ENCODE data around the gene EMP1. TPM values are rescaled to one million over a fixed set of nuclear protein-coding genes. Genes with fewer than 3 reads are reported as not detected.

The EMP1 gene
- total and polyA plus RNA-seq, 9 donors: 21.3 to 116 (median 64.1) TPM

DNA sequence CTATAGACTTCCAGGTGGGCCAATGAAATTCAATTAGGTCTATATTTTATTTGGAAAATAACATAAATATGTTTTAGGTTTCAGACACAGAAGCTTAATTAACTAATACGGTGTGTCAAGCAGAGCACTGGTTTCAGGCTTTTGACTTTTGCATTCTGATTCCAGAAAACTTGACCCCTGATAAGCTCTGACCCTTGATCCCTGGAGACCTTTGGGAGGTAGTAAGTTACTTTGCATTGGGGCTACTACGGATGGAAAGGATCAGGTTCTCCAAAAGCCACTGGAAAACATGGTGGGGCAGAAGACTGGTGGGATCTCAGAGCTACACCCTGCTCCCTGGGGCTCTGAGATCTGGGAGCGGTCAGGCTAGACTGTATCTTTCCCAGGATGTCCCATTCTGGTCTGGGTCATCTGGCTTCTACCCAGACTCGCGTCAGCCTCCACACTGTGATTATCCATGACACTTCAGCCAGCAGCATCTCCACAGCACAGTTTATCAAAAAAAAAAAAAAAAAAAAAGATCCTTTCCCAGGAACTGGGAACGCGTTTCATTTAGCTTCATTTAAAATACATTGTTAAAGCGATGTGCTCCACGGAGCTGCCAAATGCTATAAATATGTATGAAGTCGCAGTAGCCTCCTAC lies 17.8 kb upstream of the EMP1 start:
- H3K36me3 ChIP-seq: no peaks in the 10 kb centered on the region
- H3K4me3 ChIP-seq: no peak overlapping the region
- intact Hi-C loops (cut with DNase I): no loop called here
- 12 to 15% (median 13%) methylated on average over 10 of the region's 10 CpGs for WGBS, 3 donors
- TF ChIP-seq, protein P1, sequence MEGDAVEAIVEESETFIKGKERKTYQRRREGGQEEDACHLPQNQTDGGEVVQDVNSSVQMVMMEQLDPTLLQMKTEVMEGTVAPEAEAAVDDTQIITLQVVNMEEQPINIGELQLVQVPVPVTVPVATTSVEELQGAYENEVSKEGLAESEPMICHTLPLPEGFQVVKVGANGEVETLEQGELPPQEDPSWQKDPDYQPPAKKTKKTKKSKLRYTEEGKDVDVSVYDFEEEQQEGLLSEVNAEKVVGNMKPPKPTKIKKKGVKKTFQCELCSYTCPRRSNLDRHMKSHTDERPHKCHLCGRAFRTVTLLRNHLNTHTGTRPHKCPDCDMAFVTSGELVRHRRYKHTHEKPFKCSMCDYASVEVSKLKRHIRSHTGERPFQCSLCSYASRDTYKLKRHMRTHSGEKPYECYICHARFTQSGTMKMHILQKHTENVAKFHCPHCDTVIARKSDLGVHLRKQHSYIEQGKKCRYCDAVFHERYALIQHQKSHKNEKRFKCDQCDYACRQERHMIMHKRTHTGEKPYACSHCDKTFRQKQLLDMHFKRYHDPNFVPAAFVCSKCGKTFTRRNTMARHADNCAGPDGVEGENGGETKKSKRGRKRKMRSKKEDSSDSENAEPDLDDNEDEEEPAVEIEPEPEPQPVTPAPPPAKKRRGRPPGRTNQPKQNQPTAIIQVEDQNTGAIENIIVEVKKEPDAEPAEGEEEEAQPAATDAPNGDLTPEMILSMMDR (IDR thresholded peaks at IDR 0.05): no peak
- no peak for TF ChIP-seq EP300 (IDR thresholded peaks at IDR 0.05)
- TF ChIP-seq POLR2A (IDR thresholded peaks at IDR 0.05): no peak
- no peak overlapping the region for H3K27ac ChIP-seq
- no peaks in the 10 kb centered on the region for H3K9me3 ChIP-seq
- peak in 4 of 5 donors; percentile 16 to 63 (median 39) for DNase-seq
- H3K4me1 ChIP-seq (ENCODE audit: insufficient read depth): peaks cover 8% of the 10 kb centered on the region
- no peaks in the 10 kb centered on the region for H3K27me3 ChIP-seq

DNA sequence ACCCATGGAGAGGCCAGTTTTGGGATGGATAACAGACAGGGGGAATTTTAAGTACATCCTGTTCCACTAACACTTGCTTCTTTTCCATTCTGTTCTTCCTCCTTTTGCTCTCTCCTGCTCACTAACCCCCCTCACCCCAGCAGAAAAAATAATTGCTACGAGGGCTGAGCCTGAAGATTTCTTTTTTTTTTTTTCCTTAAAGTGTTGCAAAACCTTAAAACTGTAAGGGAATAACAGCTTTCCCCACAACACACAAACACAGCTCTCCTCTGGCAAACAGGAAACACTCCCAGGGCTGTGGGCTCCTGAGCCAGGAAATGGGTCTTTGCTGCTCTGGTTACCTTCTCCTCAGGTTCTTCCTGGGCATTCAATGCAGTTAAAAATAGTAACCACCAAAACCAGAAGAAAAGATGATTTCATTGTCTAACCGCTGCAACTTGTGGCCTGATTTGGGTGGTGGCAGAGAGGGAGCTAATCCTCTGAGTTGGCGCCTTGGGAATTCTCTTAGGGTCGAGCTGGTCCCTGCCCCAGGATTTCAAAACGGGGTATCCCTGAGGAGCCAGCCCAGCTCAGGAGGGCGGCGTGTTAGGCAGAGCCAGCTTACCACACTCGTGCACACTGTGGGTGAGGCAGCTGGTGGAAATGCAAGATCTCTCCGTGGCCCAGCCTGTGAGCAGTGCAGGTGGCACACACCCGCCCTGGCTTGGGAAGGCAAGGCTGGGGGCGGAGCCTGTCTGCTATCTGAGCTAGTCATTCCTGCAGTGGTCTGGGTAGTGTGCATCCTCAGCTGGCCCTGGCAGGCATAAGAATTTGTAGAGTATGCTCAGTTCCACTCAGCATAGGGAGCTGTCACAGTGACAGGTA lies 17.1 kb upstream of the EMP1 start:
- H3K27ac ChIP-seq: no peak overlapping the region
- no peaks in the 10 kb centered on the region for H3K36me3 ChIP-seq
- H3K4me3 ChIP-seq: no peak overlapping the region
- 27 to 37% (median 29%) methylated on average over 10 to 11 of the region's 11 CpGs for WGBS, 3 donors
- TF ChIP-seq, protein P1 (IDR thresholded peaks at IDR 0.05): no peak
- TF ChIP-seq EP300 (IDR thresholded peaks at IDR 0.05) (no peak), POLR2A (IDR thresholded peaks at IDR 0.05) (no peak)
- H3K27me3 ChIP-seq: no peaks in the 10 kb centered on the region
- no peaks in the 10 kb centered on the region for H3K9me3 ChIP-seq
- intact Hi-C loops (cut with DNase I): no loop called here
- peaks cover 8% of the 10 kb centered on the region for H3K4me1 ChIP-seq (ENCODE audit: insufficient read depth)
- DNase-seq: peak in 4 of 5 donors; percentile 22 to 59 (median 40)

DNA sequence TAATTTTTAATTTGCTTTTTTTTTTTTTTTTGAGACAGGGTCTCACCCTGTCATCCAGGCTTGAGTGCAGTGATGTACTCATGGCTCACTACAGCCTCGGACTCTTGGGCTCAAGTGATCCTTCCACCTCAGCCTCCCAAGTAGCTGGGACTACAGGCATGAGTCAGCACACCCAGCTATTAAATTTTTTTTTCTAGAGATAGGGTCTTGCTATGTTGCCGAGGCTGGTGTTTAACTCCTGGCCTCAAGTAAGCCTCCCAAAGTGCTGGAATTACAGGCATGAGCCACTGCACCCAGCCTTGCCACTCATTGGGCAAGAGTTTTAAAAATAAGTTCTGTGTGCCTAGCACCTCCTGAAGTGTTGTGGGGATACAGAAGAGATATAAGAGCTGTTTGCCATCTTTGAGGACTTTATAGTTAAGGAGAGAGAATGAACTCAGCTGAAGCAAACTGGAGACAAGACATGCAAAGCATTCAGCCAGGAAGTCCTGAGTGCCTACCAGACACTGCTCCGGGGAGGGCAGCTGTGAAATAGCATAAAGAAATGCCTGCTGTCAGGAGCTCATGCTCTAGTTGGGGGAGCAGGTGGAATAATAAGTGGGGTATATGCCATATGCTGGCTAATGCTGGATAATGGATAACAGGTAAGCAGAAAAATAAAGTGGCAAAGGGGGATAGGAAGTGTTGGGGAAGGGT lies 15.0 kb upstream of the EMP1 start:
- peaks cover 8% of the 10 kb centered on the region for H3K4me1 ChIP-seq (ENCODE audit: insufficient read depth)
- intact Hi-C loops (cut with DNase I): no loop called here
- H3K4me3 ChIP-seq: no peak overlapping the region
- 36 to 47% (median 41%) methylated on average over 3 of the region's 3 CpGs for WGBS, 3 donors
- H3K27me3 ChIP-seq: no peaks in the 10 kb centered on the region
- TF ChIP-seq, protein P1 (IDR thresholded peaks at IDR 0.05): no peak
- TF ChIP-seq EP300 (IDR thresholded peaks at IDR 0.05) (no peak), POLR2A (IDR thresholded peaks at IDR 0.05) (no peak)
- DNase-seq: no peak
- no peak overlapping the region for H3K27ac ChIP-seq
- no peaks in the 10 kb centered on the region for H3K9me3 ChIP-seq
- no peaks in the 10 kb centered on the region for H3K36me3 ChIP-seq

DNA sequence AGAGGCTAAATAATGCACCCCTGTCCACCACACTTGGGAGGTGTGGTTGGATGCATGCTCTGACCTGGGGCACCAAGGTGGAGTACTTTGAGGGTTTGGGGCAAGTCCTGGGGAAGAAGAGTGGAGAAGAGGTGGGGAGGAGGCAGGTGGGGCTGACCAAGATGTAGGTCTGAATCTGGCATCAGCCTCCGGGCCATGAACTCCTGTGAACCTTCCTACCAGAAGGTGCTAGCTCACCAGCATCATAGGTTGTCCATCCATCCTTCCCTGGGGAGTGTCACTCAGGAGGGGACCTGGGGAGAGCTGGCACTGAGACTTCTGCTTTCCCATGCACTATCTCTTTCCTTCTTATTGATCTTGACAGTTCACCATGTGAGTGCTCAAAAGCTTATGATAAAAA lies 13.6 kb upstream of the EMP1 start:
- H3K4me1 ChIP-seq (ENCODE audit: insufficient read depth): peaks cover 8% of the 10 kb centered on the region
- 83 to 94% (median 88%) methylated on average over 1 of the region's 1 CpG for WGBS, 3 donors
- H3K27ac ChIP-seq: no peak overlapping the region
- no peak for TF ChIP-seq POLR2A (IDR thresholded peaks at IDR 0.05)
- no peak for TF ChIP-seq EP300 (IDR thresholded peaks at IDR 0.05)
- TF ChIP-seq, protein P1 (IDR thresholded peaks at IDR 0.05): no peak
- no peaks in the 10 kb centered on the region for H3K27me3 ChIP-seq
- no peaks in the 10 kb centered on the region for H3K9me3 ChIP-seq
- no peak for DNase-seq
- H3K36me3 ChIP-seq: no peaks in the 10 kb centered on the region
- H3K4me3 ChIP-seq: no peak overlapping the region
- intact Hi-C loops (cut with DNase I): no loop called here

Measured in ovary (tissue), 9 donors.